Stromal cell of bone marrow (primary cell): ENCODE measurements around the gene EEF1E1.

ENCODE experiments used
- DNase-seq: peaks from one replicate; pipeline ENCODE4 v3.0.0-alpha.2; 2012; ENCODE audit warnings: low read depth

Gene EEF1E1

GRCh38 chr6:8087870-8088754 lies 14.2 kb downstream of the EEF1E1 start:
- DNase-seq = no peak

GRCh38 chr6:8086755-8087306 lies 15.5 kb downstream of the EEF1E1 start:
- no peak for DNase-seq

- DNase-seq = peak; percentile 71
Measured at GRCh38 chr6:8085053-8085511, 17.3 kb downstream of the EEF1E1 start.

GRCh38 chr6:8084586-8084985 lies 17.8 kb downstream of the EEF1E1 start:
- DNase-seq = peak; percentile 20

GRCh38 chr6:8082954-8083858 lies 19.1 kb downstream of the EEF1E1 start:
- peak; percentile 87 for DNase-seq

- no peak for DNase-seq
Measured at GRCh38 chr6:8082572-8082953, 19.8 kb downstream of the EEF1E1 start.

GRCh38 chr6:8080362-8081151 lies 21.8 kb downstream of the EEF1E1 start:
- peak; percentile 65 for DNase-seq

GRCh38 chr6:8079126-8079525 lies 23.2 kb downstream of the EEF1E1 start:
- no peak for DNase-seq

- DNase-seq = no peak
Measured at GRCh38 chr6:8077991-8078390, 24.4 kb downstream of the EEF1E1 start.

- DNase-seq = no peak
Measured at GRCh38 chr6:8075704-8076103, 26.6 kb downstream of the EEF1E1 start.

- no peak for DNase-seq
Measured at GRCh38 chr6:8075185-8075584, 27.2 kb downstream of the EEF1E1 start.

- no peak for DNase-seq
Measured at GRCh38 chr6:8074213-8074612, 28.1 kb downstream of the EEF1E1 start.

GRCh38 chr6:8073758-8074157 lies 28.6 kb downstream of the EEF1E1 start:
- no peak for DNase-seq

- DNase-seq = no peak
Measured at GRCh38 chr6:8070718-8071117, 31.6 kb downstream of the EEF1E1 start.

GRCh38 chr6:8069631-8070284 lies 32.6 kb downstream of the EEF1E1 start:
- no peak for DNase-seq

GRCh38 chr6:8069151-8069550 lies 33.2 kb downstream of the EEF1E1 start:
- no peak for DNase-seq

GRCh38 chr6:8066108-8066507 lies 36.2 kb downstream of the EEF1E1 start:
- DNase-seq = no peak

GRCh38 chr6:8065519-8065911 lies 36.8 kb downstream of the EEF1E1 start:
- DNase-seq = no peak

GRCh38 chr6:8064638-8065518 lies 37.5 kb downstream of the EEF1E1 start:
- no peak for DNase-seq
